ENCODE results near the gene FAM163B.

FAM163B gene

GRCh38 chr9:133643362-133643755, 34.2 kb upstream of the FAM163B start:
- H3K4me3 ChIP-seq (ENCODE audit: low read depth, low read length): no peak overlapping the region
- TF ChIP-seq, protein P1, sequence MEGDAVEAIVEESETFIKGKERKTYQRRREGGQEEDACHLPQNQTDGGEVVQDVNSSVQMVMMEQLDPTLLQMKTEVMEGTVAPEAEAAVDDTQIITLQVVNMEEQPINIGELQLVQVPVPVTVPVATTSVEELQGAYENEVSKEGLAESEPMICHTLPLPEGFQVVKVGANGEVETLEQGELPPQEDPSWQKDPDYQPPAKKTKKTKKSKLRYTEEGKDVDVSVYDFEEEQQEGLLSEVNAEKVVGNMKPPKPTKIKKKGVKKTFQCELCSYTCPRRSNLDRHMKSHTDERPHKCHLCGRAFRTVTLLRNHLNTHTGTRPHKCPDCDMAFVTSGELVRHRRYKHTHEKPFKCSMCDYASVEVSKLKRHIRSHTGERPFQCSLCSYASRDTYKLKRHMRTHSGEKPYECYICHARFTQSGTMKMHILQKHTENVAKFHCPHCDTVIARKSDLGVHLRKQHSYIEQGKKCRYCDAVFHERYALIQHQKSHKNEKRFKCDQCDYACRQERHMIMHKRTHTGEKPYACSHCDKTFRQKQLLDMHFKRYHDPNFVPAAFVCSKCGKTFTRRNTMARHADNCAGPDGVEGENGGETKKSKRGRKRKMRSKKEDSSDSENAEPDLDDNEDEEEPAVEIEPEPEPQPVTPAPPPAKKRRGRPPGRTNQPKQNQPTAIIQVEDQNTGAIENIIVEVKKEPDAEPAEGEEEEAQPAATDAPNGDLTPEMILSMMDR (IDR thresholded peaks at IDR 0.05; ENCODE audit: low read depth, low read length): no peak

DNA sequence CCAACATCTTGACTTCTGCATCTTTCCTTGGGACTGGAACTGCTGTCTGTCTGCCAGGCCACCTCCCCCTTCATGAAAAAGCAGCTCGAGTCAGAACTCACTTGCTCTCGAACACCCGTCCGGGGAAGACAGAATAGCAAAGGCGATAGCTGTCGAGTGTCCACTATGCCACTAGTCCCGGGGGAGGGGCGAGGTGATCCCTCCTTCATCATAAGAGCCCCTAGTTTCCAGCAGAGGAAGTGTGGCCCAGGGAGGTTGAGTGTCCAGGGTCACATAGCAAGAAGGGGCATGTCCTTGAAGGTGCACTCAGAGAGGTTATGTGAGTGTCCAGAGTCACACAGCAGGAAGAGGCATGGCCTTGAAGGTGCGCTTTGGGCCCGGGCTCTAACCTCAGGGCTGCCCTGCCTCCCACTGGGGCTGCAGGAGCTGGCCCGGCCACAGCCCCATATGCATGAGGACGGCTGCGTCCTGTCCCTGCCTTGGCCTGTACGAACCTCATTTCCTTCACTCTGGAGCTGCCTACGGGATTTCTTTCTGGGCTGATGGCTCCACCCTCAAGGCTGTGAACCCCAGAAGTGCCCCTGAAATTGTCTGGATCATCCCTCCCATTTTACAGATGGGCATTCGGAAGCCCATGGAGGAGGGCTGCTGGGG, 33.6 kb upstream of the FAM163B start:
- TF ChIP-seq, protein P1 (IDR thresholded peaks at IDR 0.05; ENCODE audit: low read depth, low read length): no peak
- no peak overlapping the region for H3K4me3 ChIP-seq (ENCODE audit: low read depth, low read length)

DNA sequence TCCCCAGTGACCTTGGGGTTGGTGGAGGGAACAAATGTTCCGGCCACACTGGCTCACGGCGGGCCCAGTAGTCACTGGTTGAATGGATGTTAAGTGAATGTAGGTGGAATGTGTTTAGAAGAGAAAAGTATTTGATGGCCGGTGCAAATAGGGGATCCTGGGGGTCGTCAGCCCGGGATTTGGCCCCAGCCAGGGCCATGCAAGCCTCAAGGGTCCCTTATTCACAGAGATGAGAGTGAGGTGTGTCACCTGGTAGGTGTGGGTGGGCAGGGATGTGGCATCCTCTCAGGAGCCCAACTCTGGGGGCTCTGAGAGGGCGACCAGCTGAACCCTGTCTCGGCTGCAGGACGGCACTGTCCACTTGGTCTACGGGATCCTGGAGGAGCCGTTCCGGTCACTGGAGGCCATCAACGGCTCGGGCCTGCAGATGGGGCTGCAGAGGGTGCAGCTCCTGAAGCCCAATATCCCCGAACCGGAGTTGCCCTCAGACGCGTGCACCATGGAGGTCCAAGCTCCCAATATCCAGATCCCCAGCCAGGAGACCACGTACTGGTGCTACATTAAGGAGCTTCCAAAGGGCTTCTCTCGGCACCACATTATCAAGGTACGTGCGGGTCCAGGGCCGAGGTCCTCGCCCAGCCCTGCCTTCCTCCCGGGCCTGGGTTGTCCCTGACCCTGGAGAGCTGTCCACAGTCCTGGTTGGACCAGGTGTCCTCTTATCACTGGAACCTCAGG, 32.8 kb upstream of the FAM163B start:
- no peak overlapping the region for H3K4me3 ChIP-seq (ENCODE audit: low read depth, low read length)
- TF ChIP-seq, protein P1 (IDR thresholded peaks at IDR 0.05; ENCODE audit: low read depth, low read length): no peak

DNA sequence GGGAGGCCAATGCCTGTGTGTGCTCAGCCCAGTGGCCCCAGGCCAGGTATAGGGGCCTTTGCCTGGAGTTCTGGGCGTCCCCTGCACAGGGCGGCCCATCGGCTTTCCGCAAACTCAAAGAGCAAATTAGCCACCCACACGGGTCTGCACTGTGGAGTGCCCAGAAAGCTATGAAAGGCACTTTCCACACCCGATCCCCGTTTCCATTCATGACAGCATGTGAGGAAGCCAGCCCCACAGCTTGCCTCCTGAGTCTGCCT, 32.1 kb upstream of the FAM163B start:
- no peak overlapping the region for H3K4me3 ChIP-seq (ENCODE audit: low read depth, low read length)
- TF ChIP-seq, protein P1 (IDR thresholded peaks at IDR 0.05; ENCODE audit: low read depth, low read length): no peak

GRCh38 chr9:133640580-133641395, 31.6 kb upstream of the FAM163B start:
- TF ChIP-seq, protein P1 (IDR thresholded peaks at IDR 0.05; ENCODE audit: low read depth, low read length): no peak

GRCh38 chr9:133640160-133640559, 31.0 kb upstream of the FAM163B start:
- no peak overlapping the region for H3K4me3 ChIP-seq (ENCODE audit: low read depth, low read length)
- TF ChIP-seq, protein P1 (IDR thresholded peaks at IDR 0.05; ENCODE audit: low read depth, low read length): no peak

More at GRCh38 chr9:133640580-133641395, 31.6 kb upstream of the FAM163B start:
- no peak overlapping the region for H3K4me3 ChIP-seq (ENCODE audit: low read depth, low read length)

GRCh38 chr9:133639613-133640012, 30.4 kb upstream of the FAM163B start:
- TF ChIP-seq, protein P1 (IDR thresholded peaks at IDR 0.05; ENCODE audit: low read depth, low read length): no peak
- H3K4me3 ChIP-seq (ENCODE audit: low read depth, low read length): no peak overlapping the region

Measured in WI38 (cell line).